H9 (cell line): Measurements from ENCODE around the gene LOXL1. TPM values are rescaled to one million over a fixed set of nuclear protein-coding genes. Genes with fewer than 3 reads are reported as not detected.

Experiments
- DNase-seq: peaks from one replicate; pipeline ENCODE4 v3.0.0-alpha.2; 2017
- H2AFZ ChIP-seq: one replicate; pipeline ENCODE4 v1.6.1; 2013; ENCODE audit warnings: mild to moderate bottlenecking, low read length, control low read depth, moderate library complexity
- H2AK5ac ChIP-seq: 2 replicates; pipeline ENCODE4 v1.6.1; 2013; ENCODE audit warnings: low read length, control low read depth, mixed read lengths; ENCODE audit not compliant: insufficient read length
- H2BK120ac ChIP-seq: one replicate; pipeline ENCODE4 v1.6.1; 2013; ENCODE audit warnings: low read depth, mild to moderate bottlenecking, low read length, control low read depth, inconsistent platforms; ENCODE audit not compliant: poor library complexity, severe bottlenecking
- H2BK12ac ChIP-seq: 2 replicates; pipeline ENCODE4 v1.6.1; 2013; ENCODE audit warnings: low read length, control low read depth, mixed read lengths, low read depth; ENCODE audit not compliant: insufficient read length
- H2BK15ac ChIP-seq: 2 replicates; pipeline ENCODE4 v1.6.1; 2013; ENCODE audit warnings: low read depth, low read length, control low read depth
- H2BK20ac ChIP-seq: one replicate; pipeline ENCODE4 v1.6.1; 2013; ENCODE audit warnings: low read depth, mild to moderate bottlenecking, low read length, control low read depth, inconsistent platforms; ENCODE audit not compliant: poor library complexity, severe bottlenecking
- H2BK5ac ChIP-seq: 2 replicates; pipeline ENCODE4 v1.6.1; 2013; ENCODE audit warnings: low read length, control low read depth, mixed read lengths; ENCODE audit not compliant: insufficient read length
- H3K14ac ChIP-seq: 2 replicates; pipeline ENCODE4 v1.6.1; 2013; ENCODE audit warnings: low read length, control low read depth; ENCODE audit not compliant: insufficient read depth
- H3K18ac ChIP-seq: 2 replicates; pipeline ENCODE4 v1.6.1; 2013; ENCODE audit warnings: low read depth, mild to moderate bottlenecking, mixed read lengths, low read length, control low read depth; ENCODE audit not compliant: insufficient read length
- H3K23ac ChIP-seq: 2 replicates; pipeline ENCODE4 v1.6.1; 2013; ENCODE audit warnings: low read length, control low read depth, mixed read lengths, low read depth; ENCODE audit not compliant: insufficient read length
- H3K23me2 ChIP-seq: 2 replicates; pipeline ENCODE4 v1.6.1; 2013; ENCODE audit warnings: low read depth, mild to moderate bottlenecking, mixed read lengths, low read length, control low read depth; ENCODE audit not compliant: insufficient read length, poor library complexity, severe bottlenecking
- H3K27ac ChIP-seq: 2 replicates; pipeline ENCODE4 v1.5.1; 2013; ENCODE audit warnings: low read length, control low read depth, mixed read lengths, low read depth; ENCODE audit not compliant: insufficient read length
- H3K27me3 ChIP-seq: 2 replicates; pipeline ENCODE4 v1.6.1; 2013; ENCODE audit warnings: low read length, control low read depth, inconsistent platforms; ENCODE audit not compliant: insufficient read depth
- H3K4ac ChIP-seq: 2 replicates; pipeline ENCODE4 v1.6.1; 2013; ENCODE audit warnings: low read depth, mild to moderate bottlenecking, control low read depth, inconsistent platforms, low read length, moderate library complexity
- H3K4me1 ChIP-seq: 2 replicates; pipeline ENCODE4 v1.6.1; 2013; ENCODE audit warnings: low read length, control low read depth, inconsistent platforms; ENCODE audit not compliant: insufficient read depth
- H3K4me2 ChIP-seq: 2 replicates; pipeline ENCODE4 v1.6.1; 2013; ENCODE audit warnings: low read length, control low read depth, mixed read lengths; ENCODE audit not compliant: insufficient read length, insufficient read depth
- H3K56ac ChIP-seq: 2 replicates; pipeline ENCODE4 v1.6.1; 2013; ENCODE audit warnings: low read depth, mild to moderate bottlenecking, mixed read lengths, low read length, control low read depth; ENCODE audit not compliant: insufficient read length
- H3K79me1 ChIP-seq: 2 replicates; pipeline ENCODE4 v1.6.1; 2013; ENCODE audit warnings: low read depth, mild to moderate bottlenecking, moderate library complexity, low read length, control low read depth, inconsistent platforms; ENCODE audit not compliant: insufficient read depth, poor library complexity, severe bottlenecking
- H3K79me2 ChIP-seq: 2 replicates; pipeline ENCODE4 v1.6.1; 2013; ENCODE audit warnings: low read length, control low read depth, inconsistent platforms; ENCODE audit not compliant: insufficient read depth
- H3K9ac ChIP-seq: 2 replicates; pipeline ENCODE4 v1.6.1; 2013; ENCODE audit warnings: low read length, control low read depth, mixed read lengths; ENCODE audit not compliant: insufficient read length; ENCODE audit errors: extremely low read depth
- H3K9me3 ChIP-seq: one replicate; pipeline ENCODE4 v1.6.1; 2013; ENCODE audit warnings: low read depth, low read length, inconsistent platforms; ENCODE audit not compliant: control insufficient read depth
- H3T11ph ChIP-seq: one replicate; pipeline ENCODE4 v1.6.1; 2013; ENCODE audit warnings: mild to moderate bottlenecking, low read length, control low read depth, inconsistent platforms
- H4K20me1 ChIP-seq: one replicate; pipeline ENCODE4 v1.6.1; 2013; ENCODE audit not compliant: control insufficient read depth, insufficient read length, insufficient read depth
- H4K5ac ChIP-seq: 2 replicates; pipeline ENCODE4 v1.6.1; 2013; ENCODE audit warnings: low read depth, mild to moderate bottlenecking, mixed read lengths, low read length, control low read depth; ENCODE audit not compliant: insufficient read length
- H4K8ac ChIP-seq: replicated peaks from 2 replicates; pipeline ENCODE4 v1.6.1; 2013; ENCODE audit warnings: low read length, control low read depth, mixed read lengths, low read depth; ENCODE audit not compliant: insufficient read length
- H4K91ac ChIP-seq: 2 replicates; pipeline ENCODE4 v1.6.1; 2013; ENCODE audit warnings: low read depth, mild to moderate bottlenecking, moderate library complexity, mixed read lengths, low read length, control low read depth; ENCODE audit not compliant: insufficient read length
- H3K27ac Mint-ChIP-seq, 3 experiments: 2 replicates in 2 of 3; 3 replicates in 1 of 3; pipeline ENCODE4 v1.8.0; 2020 to 2021; ENCODE audit warnings: mixed read lengths in 3 of 3, mild to moderate bottlenecking in 1 of 3, moderate library complexity in 1 of 3
- H3K27me3 Mint-ChIP-seq: 2 replicates; pipeline ENCODE4 v1.8.0; 2021; ENCODE audit warnings: low read depth, mild to moderate bottlenecking, moderate library complexity, mixed read lengths
- H3K36me3 Mint-ChIP-seq, 3 experiments: 2 replicates in 2 of 3; 3 replicates in 1 of 3; pipeline ENCODE4 v1.8.0; 2020 to 2021; ENCODE audit warnings: low read depth in 3 of 3, mixed read lengths in 3 of 3; ENCODE audit not compliant: insufficient read depth in 1 of 3
- H3K4me1 Mint-ChIP-seq, 2 experiments: 2 replicates each; pipeline ENCODE4 v1.8.0; 2020; ENCODE audit warnings: mixed read lengths in 2 of 2
- H3K4me3 Mint-ChIP-seq, 2 experiments: 2 replicates in 1 of 2; 3 replicates in 1 of 2; pipeline ENCODE4 v1.8.0; 2020 to 2021; ENCODE audit warnings: mild to moderate bottlenecking in 2 of 2, mixed read lengths in 2 of 2, moderate library complexity in 1 of 2
- H3K9me3 Mint-ChIP-seq, 2 experiments: 2 replicates in 1 of 2; 3 replicates in 1 of 2; pipeline ENCODE4 v1.8.0; 2020; ENCODE audit warnings: mild to moderate bottlenecking in 2 of 2, mixed read lengths in 2 of 2, moderate library complexity in 1 of 2
- CTCF ChIP-seq: fragments of 200-600 bp; sonication (generic); conservative IDR thresholded peaks from 3 replicates; pipeline ENCODE4 v1.8.0; 2021; ENCODE audit warnings: antibody characterized with exemption, mild to moderate bottlenecking
- WGBS: extraction: QIAGEN DNeasy Blood & Tissue Kit; methylation state at CpG from one replicate; pipeline ENCODE4 v1.1.7; 2013; ENCODE audit warnings: missing lambda C conversion rate, low lambda C conversion rate, mixed read lengths; ENCODE audit not compliant: insufficient read length; ENCODE audit errors: extremely low coverage; 5-methylcytosine and 5-hydroxymethylcytosine counted together
- total RNA-seq: library from RNA; stranded (reverse); gene quantifications from 2 replicates; pipeline ENCODE4 v1.2.1, GENCODE V29; 2021

Gene LOXL1
- total RNA-seq, 1 experiment from 2014 or later, result 9.1 TPM

GRCh38 chr15:73902121-73903020 is 23.9 kb upstream of the LOXL1 start:
- Histone ChIP-seq H2BK120ac (no peak overlapping the region), H2BK20ac (no peak overlapping the region), H2AFZ (no peak overlapping the region), H4K5ac (no peak overlapping the region), H2BK5ac (no peak overlapping the region), H4K8ac (no peak overlapping the region), H3K14ac (no peak overlapping the region), H4K91ac (no peak overlapping the region), H3K79me1 (no peaks in the 10 kb centered on the region), H4K20me1 (no peaks in the 10 kb centered on the region), H2BK15ac (no peak overlapping the region), H2AK5ac (no peak overlapping the region), H3K18ac (no peak overlapping the region), H3K23ac (no peak overlapping the region), H2BK12ac (no peak overlapping the region), H3K9ac (no peak overlapping the region), H3K9me3 (no peaks in the 10 kb centered on the region), H3K23me2 (no peaks in the 10 kb centered on the region), H3K79me2 (no peaks in the 10 kb centered on the region), H3K4me2 (no peak overlapping the region), H3K4ac (no peak overlapping the region), H3K4me1 (no peaks in the 10 kb centered on the region), H3K27me3 (no peaks in the 10 kb centered on the region), H3K56ac (no peak overlapping the region), H3K27ac (no peak overlapping the region), H3T11ph (no peak overlapping the region)
- H3K27ac Mint-ChIP-seq, result no peak overlapping the region; a peak in 1 of 7 replicates
- no peaks in the 10 kb centered on the region; a peak in 1 of 7 replicates for H3K36me3 Mint-ChIP-seq
- TF ChIP-seq CTCF, result no peak
- H3K4me1 Mint-ChIP-seq, result peaks cover 3 to 8% of the 10 kb centered on the region in 2 experiments
- peaks cover 0 to 4% of the 10 kb centered on the region in 2 experiments; a peak in 2 of 5 replicates for H3K9me3 Mint-ChIP-seq
- H3K4me3 Mint-ChIP-seq, result no peak overlapping the region
- no peak for DNase-seq
- no CpG with 5 or more reads among the region's 11 CpGs for WGBS
- H3K27me3 Mint-ChIP-seq, result peaks cover 5% of the 10 kb centered on the region
